Measurements from ENCODE around the gene COA8.

Gene COA8

DNA sequence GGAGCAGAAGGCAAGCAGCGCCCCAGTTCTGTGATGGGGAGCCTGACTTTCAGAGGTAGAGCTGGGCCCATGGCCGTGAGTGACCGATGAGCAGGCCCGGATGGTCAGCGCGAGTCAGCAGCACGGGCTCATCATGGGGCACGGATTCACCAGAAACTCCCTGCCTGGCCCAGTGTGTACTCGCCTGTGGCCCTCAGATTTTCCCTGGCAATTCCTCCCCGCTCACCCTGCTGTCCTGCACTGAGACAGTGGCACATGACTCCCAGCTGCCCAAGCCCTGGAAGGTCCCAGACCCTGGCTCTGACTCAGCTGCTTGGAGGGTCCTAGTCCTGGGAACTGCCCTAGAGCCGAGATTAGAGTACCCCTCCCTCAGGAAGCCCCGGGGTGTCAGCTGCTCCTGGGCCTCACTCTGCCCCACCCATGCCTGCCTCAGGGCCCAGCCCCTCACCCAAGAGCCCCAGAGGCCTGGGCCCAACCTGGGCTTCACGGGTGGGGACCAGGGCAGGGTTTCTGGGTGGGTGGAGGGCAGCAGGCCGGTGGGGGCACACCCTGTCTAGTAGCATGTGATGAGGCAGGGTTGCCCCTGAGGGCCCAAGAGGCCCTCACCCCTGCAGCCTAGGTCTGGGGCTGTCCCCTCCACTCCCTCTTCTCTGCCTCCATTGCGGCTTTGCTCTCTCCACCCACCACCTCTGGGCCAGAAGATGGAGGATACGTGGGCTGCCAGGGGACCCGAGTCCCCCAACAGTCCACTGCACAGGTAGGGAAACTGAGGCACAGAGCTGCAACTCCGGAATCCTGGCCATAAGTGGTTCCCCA, 25.4 kb upstream of the COA8 start:
- no peak for DNase-seq (ENCODE audit: low spot score)

- DNase-seq (ENCODE audit: low spot score): no peak
Observed at GRCh38 chr14:103538291-103539055, 24.3 kb upstream of the COA8 start.

GRCh38 chr14:103539056-103539825, 23.5 kb upstream of the COA8 start:
- no peak for DNase-seq (ENCODE audit: low spot score)

DNA sequence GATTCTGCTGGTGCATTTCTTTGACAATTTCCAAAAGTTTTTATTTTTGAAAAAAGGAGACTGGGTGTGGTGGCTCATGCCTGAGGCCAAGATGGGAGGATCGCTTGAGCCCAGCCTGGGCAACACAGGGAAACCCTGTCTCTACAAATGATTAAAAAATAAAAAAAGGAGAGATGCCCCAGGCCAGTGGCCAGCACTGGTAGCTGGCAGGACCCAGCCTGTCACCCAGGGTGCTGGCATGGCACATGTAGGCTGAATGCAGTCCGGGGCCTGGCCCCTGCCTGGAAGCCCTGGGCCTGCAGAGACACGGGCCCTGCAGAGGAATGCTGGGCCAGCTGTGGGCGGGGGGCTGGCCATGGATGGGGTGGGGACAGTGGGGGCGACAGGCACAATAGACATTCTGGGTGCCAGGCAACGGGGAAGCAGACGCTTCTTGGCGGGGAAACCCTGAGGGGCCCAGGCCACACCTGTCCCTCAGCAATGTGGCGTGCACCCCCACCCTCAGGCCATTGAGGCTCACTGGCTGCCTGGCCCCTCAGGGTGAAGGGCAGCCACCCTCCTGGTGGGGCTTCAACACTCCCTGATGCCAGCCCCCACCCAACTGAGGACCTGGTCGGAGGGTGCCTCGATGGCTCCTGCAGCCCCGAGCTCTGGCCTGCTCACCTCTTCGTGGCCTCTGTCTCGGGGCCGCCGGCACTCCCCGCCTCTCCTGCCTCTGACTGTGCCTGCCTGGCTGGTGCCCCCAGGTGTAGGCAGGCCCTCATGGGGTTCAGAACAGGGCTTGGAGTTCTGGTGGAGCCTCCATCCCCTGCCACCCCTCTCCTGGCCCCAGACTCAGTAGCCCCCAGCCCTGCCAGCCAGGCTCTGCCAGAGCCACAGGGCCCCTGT, 21.7 kb upstream of the COA8 start:
- no peak for DNase-seq (ENCODE audit: low spot score)

DNA sequence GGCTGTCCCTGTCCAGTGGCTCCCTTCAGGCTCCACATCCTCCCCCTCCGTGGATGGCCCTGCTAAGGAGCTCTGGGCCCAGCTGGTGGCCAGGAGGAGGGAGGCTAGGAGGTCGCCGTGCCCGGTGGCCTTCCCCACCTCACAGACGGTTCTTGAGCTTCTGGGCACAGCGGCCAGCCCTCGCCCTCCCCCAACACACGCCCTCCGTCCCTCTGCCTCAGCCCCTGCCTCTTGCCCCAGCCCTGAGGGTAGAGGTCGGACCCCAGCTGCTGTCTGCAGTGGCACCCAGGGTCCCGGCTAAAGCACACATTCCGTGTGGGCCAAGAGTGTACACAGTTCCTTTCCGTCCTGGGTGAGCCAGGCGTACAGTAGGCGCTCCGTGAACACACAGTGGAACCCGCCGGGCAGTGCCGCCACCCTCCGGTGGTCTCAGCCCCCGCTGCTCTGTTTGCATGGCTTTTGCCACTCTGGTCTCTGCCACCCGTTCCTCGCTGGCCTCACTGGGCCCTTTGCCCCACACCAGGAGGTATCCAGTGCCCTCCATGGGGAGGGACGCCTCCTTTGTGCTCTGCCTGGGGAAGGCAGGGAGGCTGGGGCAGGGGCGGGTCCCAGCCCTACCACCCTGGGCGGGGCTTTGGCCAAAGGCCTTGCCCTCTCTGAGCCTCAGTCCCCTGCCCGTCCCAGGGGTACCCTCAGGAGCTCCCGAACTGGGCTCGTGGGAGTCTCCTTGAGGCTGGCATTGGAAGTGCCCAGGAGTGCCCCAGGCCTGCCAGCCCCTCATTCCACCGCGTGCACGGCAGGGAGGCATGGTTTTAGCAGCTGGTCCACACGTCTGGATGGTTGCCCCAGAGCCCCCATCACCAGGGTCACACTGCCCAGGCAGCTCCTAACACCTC, 20.8 kb upstream of the COA8 start:
- DNase-seq (ENCODE audit: low spot score): peak; percentile 75

GRCh38 chr14:103542605-103543088, 20.1 kb upstream of the COA8 start:
- DNase-seq (ENCODE audit: low spot score): peak; percentile 91

- no peak for DNase-seq (ENCODE audit: low spot score)
Observed at GRCh38 chr14:103543140-103543539, 19.6 kb upstream of the COA8 start.

DNA sequence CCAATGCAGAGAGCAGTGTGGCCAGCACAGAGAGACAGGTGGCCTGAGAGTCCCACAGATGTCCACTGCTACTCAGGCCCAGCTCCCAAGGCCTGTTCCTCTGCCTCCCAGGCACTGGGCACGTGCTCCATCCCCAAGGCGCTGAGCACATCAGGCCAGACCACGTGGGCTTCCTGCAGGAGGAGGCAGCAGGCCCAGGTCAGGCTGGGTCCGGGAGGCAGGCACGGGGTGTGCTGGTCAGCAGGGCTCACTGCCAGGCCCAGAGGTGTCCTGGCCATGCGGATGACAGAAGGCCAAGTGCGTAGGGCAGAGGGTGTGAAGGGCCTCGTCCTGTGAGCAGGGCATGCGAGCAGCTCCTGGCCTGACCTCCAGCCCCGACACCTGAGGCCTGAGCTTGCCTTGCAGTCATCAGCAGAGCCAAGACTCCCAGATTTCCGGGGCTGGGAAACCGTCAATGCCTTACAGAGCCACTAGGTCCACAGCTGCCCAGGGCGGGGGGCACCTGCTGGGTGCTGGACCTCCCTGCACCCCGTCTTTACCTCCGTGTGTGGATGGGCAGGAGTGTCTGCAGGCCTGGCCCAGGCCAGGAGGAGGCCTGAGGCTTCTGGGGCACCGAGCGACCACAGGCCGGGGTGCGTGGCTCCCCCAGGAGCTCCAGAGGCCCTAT, 18.9 kb upstream of the COA8 start:
- no peak for DNase-seq (ENCODE audit: low spot score)

DNA sequence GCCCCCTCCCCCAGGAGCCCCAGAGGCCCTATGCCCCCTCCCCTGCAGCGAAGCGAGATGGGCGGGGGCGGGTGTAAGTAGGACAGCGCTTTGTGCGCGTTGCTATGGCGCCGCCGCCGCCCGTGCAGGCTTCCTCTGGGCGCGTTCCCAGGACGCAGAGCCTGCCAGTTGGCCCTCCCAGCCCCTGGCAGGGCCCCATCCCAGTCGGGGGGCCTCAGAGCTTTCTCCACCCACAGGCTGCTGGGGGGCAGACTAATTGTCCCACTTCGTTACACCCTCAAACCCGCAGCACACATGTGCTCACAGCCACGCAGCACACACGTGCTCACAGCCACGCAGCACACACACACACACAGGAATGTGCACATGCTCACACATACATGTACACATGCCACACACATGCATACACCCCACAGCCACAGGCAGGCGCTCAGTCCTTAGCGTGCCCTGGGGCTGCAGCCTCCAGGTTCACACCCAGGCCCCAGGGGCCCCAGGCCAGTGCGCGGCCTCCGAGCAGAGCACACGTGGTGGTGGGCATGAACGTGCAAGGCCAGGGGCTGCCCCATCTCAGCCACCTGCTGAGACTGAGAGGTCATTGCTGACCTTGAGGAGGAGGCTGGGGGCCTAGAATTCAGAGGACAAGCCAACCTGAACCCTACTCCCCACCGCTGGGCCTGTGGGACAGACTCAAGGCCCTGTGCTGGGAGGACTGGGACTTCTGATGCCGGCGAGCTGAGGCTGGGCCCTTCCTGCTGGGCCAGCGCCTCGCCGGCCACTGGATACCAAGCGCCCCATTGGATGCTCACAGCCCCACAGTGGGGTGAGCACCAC, 18.2 kb upstream of the COA8 start:
- no peak for DNase-seq (ENCODE audit: low spot score)

DNA sequence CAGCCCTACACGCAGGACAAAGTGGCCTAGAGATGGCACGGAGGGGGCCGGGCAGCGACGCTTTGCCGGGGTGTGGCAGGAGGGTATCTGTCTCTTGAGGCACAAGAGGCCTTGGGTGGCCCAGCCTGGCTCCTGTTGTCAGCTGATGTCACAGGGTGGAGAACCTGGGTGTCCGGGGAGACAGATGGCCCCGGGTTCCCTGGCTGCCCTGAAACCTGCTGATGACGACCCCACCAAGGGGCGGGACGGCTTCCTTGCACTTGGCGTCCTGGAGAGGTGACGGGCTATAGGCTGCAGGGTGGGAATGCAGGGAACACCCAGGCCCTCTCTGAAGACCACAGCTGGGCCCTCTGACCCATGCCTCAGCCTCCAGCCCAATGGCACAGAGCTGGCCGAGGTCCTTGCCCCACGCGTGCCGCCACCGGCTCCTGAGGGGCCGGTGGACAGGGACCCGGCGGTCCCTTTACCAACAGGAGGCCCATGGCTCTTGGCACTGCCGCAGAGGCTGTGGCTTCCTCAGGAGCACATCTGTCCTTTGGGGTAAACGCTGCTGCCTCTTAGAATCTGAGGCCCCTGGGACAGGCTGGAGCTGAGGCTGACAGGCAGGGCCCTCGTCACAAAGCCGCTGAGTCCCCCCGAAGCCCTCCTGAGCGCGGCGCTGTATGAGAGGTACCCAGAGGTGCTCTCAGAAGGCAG, 17.4 kb upstream of the COA8 start:
- no peak for DNase-seq (ENCODE audit: low spot score)

GRCh38 chr14:103545915-103546651, 16.7 kb upstream of the COA8 start:
- no peak for DNase-seq (ENCODE audit: low spot score)

DNA sequence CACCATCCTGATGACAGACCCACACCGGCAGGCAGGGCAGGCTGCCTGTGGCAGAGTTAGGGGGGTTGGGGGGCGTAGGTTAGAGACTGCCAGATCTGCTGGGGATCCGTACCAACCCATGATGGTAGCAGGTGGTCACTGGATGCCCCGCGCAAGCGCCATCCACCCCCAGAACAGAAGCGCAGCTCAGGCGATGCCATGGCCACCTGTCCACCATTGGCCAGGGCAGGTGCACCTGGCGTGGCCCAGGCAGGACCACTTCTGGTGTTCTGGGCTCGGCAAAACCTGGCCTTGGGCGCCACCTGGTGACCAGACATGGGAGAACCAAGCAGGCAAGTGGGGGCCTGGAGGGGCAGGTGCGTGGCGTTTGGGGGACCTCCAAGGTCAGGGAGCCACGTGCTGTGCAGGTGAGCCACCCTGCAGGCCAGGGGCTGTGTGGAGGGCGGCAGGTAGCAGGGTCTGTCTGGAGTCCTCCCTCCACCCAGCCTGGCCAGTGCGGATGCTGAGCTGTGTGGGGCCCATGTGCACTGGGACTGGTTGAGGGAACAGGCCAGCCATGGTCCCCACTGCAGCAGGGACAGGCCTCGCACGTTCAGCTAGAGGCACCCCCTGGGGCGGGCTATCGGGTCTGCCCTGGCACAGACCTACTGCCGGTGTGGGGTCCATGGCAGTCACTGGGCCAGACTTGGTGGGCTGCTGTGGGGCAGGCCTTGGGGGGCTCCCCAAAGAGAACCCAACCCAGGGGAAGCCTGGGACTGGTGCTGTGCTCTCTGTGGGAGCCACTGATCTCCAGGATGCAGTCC, 15.9 kb upstream of the COA8 start:
- DNase-seq (ENCODE audit: low spot score): peak; percentile 96

DNA sequence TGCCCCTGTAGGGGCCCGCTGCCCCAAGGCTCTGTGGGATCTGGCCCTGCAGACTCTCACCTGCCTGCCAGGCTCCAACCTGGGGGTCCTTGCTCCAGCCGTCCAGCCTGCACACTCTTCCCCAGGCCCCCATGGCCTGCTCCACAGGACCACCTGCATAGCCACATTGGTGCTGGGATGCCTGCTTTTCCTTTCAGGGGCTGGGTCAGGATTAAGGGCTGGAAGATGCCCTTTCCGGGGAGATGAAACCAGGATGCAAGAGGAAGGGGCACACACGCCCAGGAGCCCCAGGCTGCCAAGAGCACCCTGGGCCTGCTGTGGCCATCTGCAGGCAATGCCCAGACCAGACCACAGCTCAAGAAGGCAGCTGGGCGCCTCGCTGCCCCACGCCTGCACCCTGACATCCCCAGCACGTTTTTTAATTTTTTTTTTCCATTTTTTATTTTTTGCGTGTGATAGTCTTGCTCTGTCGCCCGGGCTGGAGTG, 15.3 kb upstream of the COA8 start:
- DNase-seq (ENCODE audit: low spot score): no peak

- DNase-seq (ENCODE audit: low spot score): no peak
Observed at GRCh38 chr14:103547941-103548462, 14.8 kb upstream of the COA8 start.

- DNase-seq (ENCODE audit: low spot score): no peak
Observed at GRCh38 chr14:103548463-103549351, 14.1 kb upstream of the COA8 start.

Data from iPS-NIHi11 (cell line).